GM23338 (cell line): Measurements from ENCODE around the gene AP5Z1. TPM values are rescaled to one million over a fixed set of nuclear protein-coding genes. Genes with fewer than 3 reads are reported as not detected.

Experiments used
- ATAC-seq: fragments of 200-7000 bp; cut with Tn5 transposase; 3 replicates; pipeline ENCODE4 v1.9.1; 2020
- DNase-seq: peaks from one replicate; pipeline ENCODE4 v3.0.0-alpha.2; 2015; ENCODE audit warnings: low spot score
- H2AFZ ChIP-seq: fragments of 200-600 bp; sonication (generic); 2 replicates; pipeline ENCODE4 v1.8.0; 2016; ENCODE audit warnings: antibody characterized with exemption, mild to moderate bottlenecking, moderate library complexity
- H3F3A ChIP-seq: fragments of 200-600 bp; sonication (generic); replicated peaks from 2 replicates; pipeline ENCODE4 v1.8.0; 2017; ENCODE audit warnings: antibody characterized with exemption, mixed run types, low read depth
- H3K27ac ChIP-seq: fragments of 200-600 bp; sonication (generic); 2 replicates; pipeline ENCODE4 v1.6.1; 2016; ENCODE audit warnings: low read depth
- H3K27me3 ChIP-seq: fragments of 200-600 bp; sonication (generic); 2 replicates; pipeline ENCODE4 v1.8.0; 2016; ENCODE audit warnings: mild to moderate bottlenecking, mixed run types, moderate library complexity; ENCODE audit not compliant: insufficient read depth
- H3K36me3 ChIP-seq: fragments of 200-600 bp; sonication (generic); 2 replicates; pipeline ENCODE4 v1.8.0; 2016; ENCODE audit warnings: mild to moderate bottlenecking; ENCODE audit not compliant: insufficient read depth
- H3K4me1 ChIP-seq: fragments of 200-600 bp; sonication (generic); 2 replicates; pipeline ENCODE4 v1.8.0; 2016; ENCODE audit warnings: mild to moderate bottlenecking, moderate library complexity; ENCODE audit not compliant: insufficient read depth
- H3K4me2 ChIP-seq: fragments of 200-600 bp; sonication (generic); 2 replicates; pipeline ENCODE4 v1.7.1; 2017; ENCODE audit warnings: mixed run types
- H3K4me3 ChIP-seq: fragments of 200-600 bp; sonication (generic); 2 replicates; pipeline ENCODE4 v1.6.1; 2016; ENCODE audit warnings: mixed run types
- H3K79me2 ChIP-seq: fragments of 200-600 bp; sonication (generic); replicated peaks from 2 replicates; pipeline ENCODE4 v1.8.0; 2017; ENCODE audit warnings: mild to moderate bottlenecking; ENCODE audit not compliant: insufficient read depth
- H3K9me2 ChIP-seq: fragments of 200-600 bp; sonication (generic); 2 replicates; pipeline ENCODE4 v1.8.0; 2017; ENCODE audit not compliant: insufficient read depth
- H4K20me1 ChIP-seq: fragments of 200-600 bp; sonication (generic); replicated peaks from 2 replicates; pipeline ENCODE4 v1.8.0; 2017; ENCODE audit warnings: mild to moderate bottlenecking; ENCODE audit not compliant: insufficient read depth
- H3K27ac Mint-ChIP-seq: 2 replicates; pipeline ENCODE4 v1.8.0; 2020; ENCODE audit warnings: inconsistent platforms, mild to moderate bottlenecking, moderate library complexity, mixed read lengths
- H3K27me3 Mint-ChIP-seq: 3 replicates; pipeline ENCODE4 v1.8.0; 2022; ENCODE audit warnings: low read depth, mild to moderate bottlenecking, moderate library complexity, mixed read lengths, inconsistent platforms; ENCODE audit not compliant: insufficient read depth, poor library complexity
- H3K36me3 Mint-ChIP-seq: 3 replicates; pipeline ENCODE4 v1.8.0; 2021; ENCODE audit warnings: low read depth, mild to moderate bottlenecking, inconsistent platforms, moderate library complexity, mixed read lengths
- H3K4me1 Mint-ChIP-seq: 3 replicates; pipeline ENCODE4 v1.8.0; 2020; ENCODE audit warnings: mild to moderate bottlenecking, inconsistent platforms, mixed read lengths
- H3K4me3 Mint-ChIP-seq: 3 replicates; pipeline ENCODE4 v1.8.0; 2021; ENCODE audit warnings: moderate library complexity, mild to moderate bottlenecking, inconsistent platforms, mixed read lengths
- H3K9me3 Mint-ChIP-seq: 3 replicates; pipeline ENCODE4 v1.8.0; 2020; ENCODE audit warnings: moderate library complexity, mild to moderate bottlenecking, inconsistent platforms, mixed read lengths
- CREB1 ChIP-seq: fragments of 250-450 bp; sonication (Bioruptor Pico); IDR thresholded peaks from 2 replicates; pipeline ENCODE4 v1.5.0; 2020; ENCODE audit warnings: low read depth, mild to moderate bottlenecking, moderate library complexity
- CTCF ChIP-seq, 2 experiments: fragments of 200-600 bp in 1 of 2; sonication (generic) in 1 of 2; conservative IDR thresholded peaks; 2 replicates each; pipeline versions ENCODE4 v1.5.1 to v1.6.1; 2016 to 2017; ENCODE audit warnings: antibody characterized with exemption in 2 of 2, low read depth in 2 of 2, mild to moderate bottlenecking in 2 of 2, moderate library complexity in 1 of 2
- ETS1 ChIP-seq: IDR thresholded peaks from 2 replicates; pipeline ENCODE4 v1.6.1; 2016; ENCODE audit warnings: antibody characterized with exemption
- EZH2 ChIP-seq: fragments of 200-600 bp; sonication (generic); IDR thresholded peaks from one replicate; pipeline ENCODE4 v1.8.0; 2017; ENCODE audit warnings: antibody characterized with exemption, mild to moderate bottlenecking, low read depth; ENCODE audit not compliant: unreplicated experiment
- EZH2phosphoT487 ChIP-seq: fragments of 200-600 bp; sonication (generic); IDR thresholded peaks from one replicate; pipeline ENCODE4 v1.8.1; 2018; ENCODE audit warnings: antibody characterized with exemption; ENCODE audit not compliant: unreplicated experiment
- JUNB ChIP-seq: IDR thresholded peaks from one replicate; pipeline ENCODE4 v1.6.1; 2016; ENCODE audit warnings: antibody characterized with exemption; ENCODE audit not compliant: unreplicated experiment
- NANOG ChIP-seq: IDR thresholded peaks from 2 replicates; pipeline ENCODE4 v1.6.1; 2016; ENCODE audit warnings: antibody characterized with exemption, borderline replicate concordance
- POLR2AphosphoS5 ChIP-seq: IDR thresholded peaks from 2 replicates; pipeline ENCODE4 v1.6.1; 2016; ENCODE audit warnings: antibody characterized with exemption, low read depth
- REST ChIP-seq: IDR thresholded peaks from one replicate; pipeline ENCODE4 v1.6.1; 2018; ENCODE audit warnings: antibody characterized with exemption; ENCODE audit not compliant: unreplicated experiment
- STAT1 ChIP-seq: IDR thresholded peaks from one replicate; pipeline ENCODE4 v1.6.1; 2016; ENCODE audit warnings: antibody characterized with exemption; ENCODE audit not compliant: unreplicated experiment
- ZNF114 ChIP-seq: fragments of 250-450 bp; sonication (Bioruptor Pico); IDR thresholded peaks from 2 replicates; pipeline ENCODE4 v1.5.0; 2020; ENCODE audit warnings: mild to moderate bottlenecking, moderate library complexity
- ZNF331 ChIP-seq: fragments of 250-450 bp; sonication (Bioruptor Pico); IDR thresholded peaks from 2 replicates; pipeline ENCODE4 v1.5.0; 2020; ENCODE audit warnings: low read depth, mild to moderate bottlenecking, moderate library complexity
- polyA plus RNA-seq: library from polyadenylated mRNA; unstranded; fragments of >200 nt; fragmentation: Nextera tagmentation; extraction: Ambion mirVana; gene quantifications from 2 replicates; pipeline ENCODE4 v1.2.1, GENCODE V29; 2016
- total RNA-seq: library from RNA; depleted of rRNA; stranded (reverse); fragments of >200 nt; shearing (Covaris generic); gene quantifications from 2 replicates; pipeline ENCODE4 v1.2.3, GENCODE V29; 2014
- TF ChIP-seq, protein P1 (sequence below): fragments of 250-450 bp; sonication (Bioruptor Pico); IDR thresholded peaks from 2 replicates; pipeline ENCODE4 v1.5.0; 2020; ENCODE audit warnings: mild to moderate bottlenecking, moderate library complexity

The AP5Z1 gene
- total and polyA plus RNA-seq, 2 experiments from 2014 or later, result 16.3 to 31.2 TPM

DNA sequence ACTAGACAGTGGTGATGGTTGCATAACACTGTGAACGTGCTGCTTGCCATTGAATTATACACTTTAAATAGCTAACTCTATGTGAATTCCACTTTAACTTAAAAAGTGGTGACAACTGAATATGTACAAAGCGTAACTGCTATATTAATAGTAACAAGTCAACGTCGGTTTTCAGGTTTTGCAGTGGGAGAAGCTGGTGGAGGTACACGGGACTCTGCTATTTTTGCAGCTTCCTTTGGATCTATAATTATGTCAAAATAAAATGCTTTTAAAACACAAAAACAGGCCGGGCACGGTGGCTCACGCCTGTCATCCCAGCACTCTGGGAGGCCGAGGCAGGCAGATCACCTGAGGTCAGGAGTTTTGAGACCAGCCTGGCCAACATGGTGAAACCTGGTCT is 21.0 kb downstream of the AP5Z1 start:
- H3K9me3 Mint-ChIP-seq, result no peaks in the 10 kb centered on the region; the same call in 2 of the 3 replicates

More for the DNA sequence above, 21.0 kb downstream of the AP5Z1 start:
- Mint-ChIP-seq H3K4me1 (peaks cover 13% of the 10 kb centered on the region), H3K27ac (no peak overlapping the region), H3K27me3 (peaks cover 12% of the 10 kb centered on the region), H3K36me3 (peaks cover 10% of the 10 kb centered on the region), H3K4me3 (no peak overlapping the region)
- TF ChIP-seq CREB1 (CRISPR knock-in tag), result no peak
- no peak for TF ChIP-seq EZH2
- no peak for TF ChIP-seq ZNF114 (CRISPR knock-in tag)
- TF ChIP-seq ETS1, result no peak
- TF ChIP-seq POLR2AphosphoS5, result no peak
- TF ChIP-seq REST, result no peak
- no peak for TF ChIP-seq CTCF (conservative IDR thresholded peaks at IDR 0.05; ENCODE audit: low read depth in 2 of 2)
- no peak for TF ChIP-seq JUNB
- no peak for TF ChIP-seq STAT1
- TF ChIP-seq EZH2phosphoT487, result no peak
- no peak for TF ChIP-seq ZNF331 (CRISPR knock-in tag)
- TF ChIP-seq, protein P1, sequence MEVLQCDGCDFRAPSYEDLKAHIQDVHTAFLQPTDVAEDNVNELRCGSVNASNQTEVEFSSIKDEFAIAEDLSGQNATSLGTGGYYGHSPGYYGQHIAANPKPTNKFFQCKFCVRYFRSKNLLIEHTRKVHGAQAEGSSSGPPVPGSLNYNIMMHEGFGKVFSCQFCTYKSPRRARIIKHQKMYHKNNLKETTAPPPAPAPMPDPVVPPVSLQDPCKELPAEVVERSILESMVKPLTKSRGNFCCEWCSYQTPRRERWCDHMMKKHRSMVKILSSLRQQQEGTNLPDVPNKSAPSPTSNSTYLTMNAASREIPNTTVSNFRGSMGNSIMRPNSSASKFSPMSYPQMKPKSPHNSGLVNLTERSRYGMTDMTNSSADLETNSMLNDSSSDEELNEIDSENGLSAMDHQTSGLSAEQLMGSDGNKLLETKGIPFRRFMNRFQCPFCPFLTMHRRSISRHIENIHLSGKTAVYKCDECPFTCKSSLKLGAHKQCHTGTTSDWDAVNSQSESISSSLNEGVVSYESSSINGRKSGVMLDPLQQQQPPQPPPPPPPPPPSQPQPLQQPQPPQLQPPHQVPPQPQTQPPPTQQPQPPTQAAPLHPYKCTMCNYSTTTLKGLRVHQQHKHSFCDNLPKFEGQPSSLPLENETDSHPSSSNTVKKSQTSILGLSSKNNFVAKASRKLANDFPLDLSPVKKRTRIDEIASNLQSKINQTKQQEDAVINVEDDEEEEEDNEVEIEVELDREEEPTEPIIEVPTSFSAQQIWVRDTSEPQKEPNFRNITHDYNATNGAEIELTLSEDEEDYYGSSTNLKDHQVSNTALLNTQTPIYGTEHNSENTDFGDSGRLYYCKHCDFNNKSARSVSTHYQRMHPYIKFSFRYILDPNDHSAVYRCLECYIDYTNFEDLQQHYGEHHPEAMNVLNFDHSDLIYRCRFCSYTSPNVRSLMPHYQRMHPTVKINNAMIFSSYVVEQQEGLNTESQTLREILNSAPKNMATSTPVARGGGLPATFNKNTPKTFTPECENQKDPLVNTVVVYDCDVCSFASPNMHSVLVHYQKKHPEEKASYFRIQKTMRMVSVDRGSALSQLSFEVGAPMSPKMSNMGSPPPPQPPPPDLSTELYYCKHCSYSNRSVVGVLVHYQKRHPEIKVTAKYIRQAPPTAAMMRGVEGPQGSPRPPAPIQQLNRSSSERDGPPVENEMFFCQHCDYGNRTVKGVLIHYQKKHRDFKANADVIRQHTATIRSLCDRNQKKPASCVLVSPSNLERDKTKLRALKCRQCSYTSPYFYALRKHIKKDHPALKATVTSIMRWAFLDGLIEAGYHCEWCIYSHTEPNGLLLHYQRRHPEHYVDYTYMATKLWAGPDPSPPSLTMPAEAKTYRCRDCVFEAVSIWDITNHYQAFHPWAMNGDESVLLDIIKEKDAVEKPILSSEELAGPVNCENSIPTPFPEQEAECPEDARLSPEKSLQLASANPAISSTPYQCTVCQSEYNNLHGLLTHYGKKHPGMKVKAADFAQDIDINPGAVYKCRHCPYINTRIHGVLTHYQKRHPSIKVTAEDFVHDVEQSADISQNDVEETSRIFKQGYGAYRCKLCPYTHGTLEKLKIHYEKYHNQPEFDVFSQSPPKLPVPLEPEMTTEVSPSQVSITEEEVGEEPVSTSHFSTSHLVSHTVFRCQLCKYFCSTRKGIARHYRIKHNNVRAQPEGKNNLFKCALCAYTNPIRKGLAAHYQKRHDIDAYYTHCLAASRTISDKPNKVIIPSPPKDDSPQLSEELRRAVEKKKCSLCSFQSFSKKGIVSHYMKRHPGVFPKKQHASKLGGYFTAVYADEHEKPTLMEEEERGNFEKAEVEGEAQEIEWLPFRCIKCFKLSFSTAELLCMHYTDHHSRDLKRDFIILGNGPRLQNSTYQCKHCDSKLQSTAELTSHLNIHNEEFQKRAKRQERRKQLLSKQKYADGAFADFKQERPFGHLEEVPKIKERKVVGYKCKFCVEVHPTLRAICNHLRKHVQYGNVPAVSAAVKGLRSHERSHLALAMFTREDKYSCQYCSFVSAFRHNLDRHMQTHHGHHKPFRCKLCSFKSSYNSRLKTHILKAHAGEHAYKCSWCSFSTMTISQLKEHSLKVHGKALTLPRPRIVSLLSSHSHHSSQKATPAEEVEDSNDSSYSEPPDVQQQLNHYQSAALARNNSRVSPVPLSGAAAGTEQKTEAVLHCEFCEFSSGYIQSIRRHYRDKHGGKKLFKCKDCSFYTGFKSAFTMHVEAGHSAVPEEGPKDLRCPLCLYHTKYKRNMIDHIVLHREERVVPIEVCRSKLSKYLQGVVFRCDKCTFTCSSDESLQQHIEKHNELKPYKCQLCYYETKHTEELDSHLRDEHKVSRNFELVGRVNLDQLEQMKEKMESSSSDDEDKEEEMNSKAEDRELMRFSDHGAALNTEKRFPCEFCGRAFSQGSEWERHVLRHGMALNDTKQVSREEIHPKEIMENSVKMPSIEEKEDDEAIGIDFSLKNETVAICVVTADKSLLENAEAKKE (CRISPR knock-in tag), result no peak
- no peak for TF ChIP-seq NANOG
- H3F3A ChIP-seq, result no peaks in the 10 kb centered on the region
- H3K36me3 ChIP-seq, result no peaks in the 10 kb centered on the region
- ATAC-seq, result no peak
- no peaks in the 10 kb centered on the region; the same call in 1 of the 2 replicates for H4K20me1 ChIP-seq
- no peak overlapping the region for H3K4me2 ChIP-seq
- peaks cover 6% of the 10 kb centered on the region for H3K4me1 ChIP-seq
- no peak for DNase-seq
- no peaks in the 10 kb centered on the region for H3K9me2 ChIP-seq
- H2AFZ ChIP-seq, result no peak overlapping the region
- H3K4me3 ChIP-seq, result no peak overlapping the region
- no peaks in the 10 kb centered on the region for H3K79me2 ChIP-seq
- H3K27me3 ChIP-seq, result no peaks in the 10 kb centered on the region
- no peak overlapping the region for H3K27ac ChIP-seq
